ENCODE measurements around the gene GRM1. TPM values are rescaled to one million over a fixed set of nuclear protein-coding genes. Genes with fewer than 3 reads are reported as not detected.

Gene GRM1
- total and polyA plus RNA-seq, 2 of the 4 experiments (the other 2 are of a cell fraction) = not detected

DNA sequence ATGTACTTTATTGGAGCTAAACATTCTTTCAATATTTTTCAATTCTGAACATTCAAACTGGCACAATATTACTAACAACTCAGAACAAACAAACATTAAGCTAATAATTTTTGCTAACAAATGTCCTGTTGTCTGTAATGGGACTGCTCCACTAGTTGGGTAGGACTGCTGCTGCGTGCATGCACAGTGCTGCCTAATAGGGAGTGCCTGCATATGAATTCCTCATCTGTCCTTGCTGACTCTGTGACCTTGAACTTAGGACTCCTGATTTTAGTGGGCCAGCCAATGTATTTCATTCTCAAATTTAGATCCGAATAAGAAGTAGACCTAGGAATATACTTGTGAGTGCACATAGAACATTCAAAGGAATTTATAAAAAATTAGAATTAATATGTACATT is 318.2 kb downstream of the GRM1 start:
- Histone ChIP-seq H4K91ac (ENCODE audit: insufficient read depth, low read depth, low read length) (no peak overlapping the region), H3K4me1 (ENCODE audit: control insufficient read depth, insufficient read depth, low read length) (no peaks in the 10 kb centered on the region), H2BK15ac (ENCODE audit: low read depth, low read length) (no peak overlapping the region), H2BK5ac (ENCODE audit: low read depth, low read length, poor library complexity, severe bottlenecking) (no peak overlapping the region), H2AFZ (replicated peaks; ENCODE audit: low read length, poor library complexity) (no peak overlapping the region), H2BK120ac (ENCODE audit: low read depth, low read length) (no peak overlapping the region), H3K23ac (ENCODE audit: low read depth, low read length) (no peak overlapping the region), H3K9me3 (ENCODE audit: control insufficient read depth, insufficient read depth, low read length) (no peaks in the 10 kb centered on the region), H3K4me3 (ENCODE audit: insufficient read depth, low read depth, low read length) (no peak overlapping the region), H3K56ac (ENCODE audit: extremely low read depth, insufficient read depth, low read length) (no peak overlapping the region), H4K20me1 (ENCODE audit: insufficient read depth, low read length) (no peaks in the 10 kb centered on the region), H3K9ac (ENCODE audit: low read depth, low read length) (no peak overlapping the region), H3K79me1 (ENCODE audit: low read depth in 1 of 2, low read length in 2 of 2) (no peaks in the 10 kb centered on the region), H4K5ac (ENCODE audit: low read depth, low read length) (no peak overlapping the region), H3K18ac (ENCODE audit: low read depth, low read length) (no peak overlapping the region), H3K14ac (replicated peaks; ENCODE audit: low read depth, low read length) (no peak overlapping the region), H3K4me2 (ENCODE audit: low read depth, low read length) (no peak overlapping the region), H2AK9ac (replicated peaks; ENCODE audit: low read depth, low read length, poor library complexity) (no peak overlapping the region), H3K9me1 (ENCODE audit: insufficient read depth, low read length) (no peaks in the 10 kb centered on the region), H2BK20ac (ENCODE audit: low read depth, low read length) (no peak overlapping the region), H3K27ac (ENCODE audit: insufficient read depth, low read length) (no peak overlapping the region), H2AK5ac (ENCODE audit: low read depth, low read length) (no peak overlapping the region), H3K36me3 (ENCODE audit: control insufficient read depth, insufficient read depth, low read length) (no peaks in the 10 kb centered on the region), H4K8ac (ENCODE audit: low read depth in 2 of 2, low read length in 2 of 2) (no peak overlapping the region), H3K4ac (ENCODE audit: low read depth, low read length) (no peak overlapping the region), H3K27me3 (ENCODE audit: control insufficient read depth, insufficient read depth, low read length) (no peaks in the 10 kb centered on the region)
- ChIA-PET POLR2A (ENCODE audit: unreplicated experiment) (no interaction called here), CTCF (interaction anchor here (0.6 kb wide), 1 partner anchor 576 kb away, joined by 3 read pairs; no protein-coding TSS in a partner anchor)
- ATAC-seq (ENCODE audit: low read depth) (no peak), DNase-seq (no peak)
- dilution Hi-C loops (cut with HindIII; ENCODE audit: low sequenced_read_pairs, unreplicated experiment) (no loop called here), in situ Hi-C loops (cut with MboI; ENCODE audit: low sequenced_read_pairs) (no loop called here), intact Hi-C loops (cut with micrococcal nuclease) (no loop called here)
- BruUV-seq (replicated peaks) = no TSS peak
- WGBS, 2 experiments (ENCODE audit: extremely low coverage in 2 of 2, insufficient read length in 1 of 2) = no CpG with 5 or more reads among the region's 2 CpGs
- no peak for TF ChIP-seq CHD1 (IDR thresholded peaks at IDR 0.05; ENCODE audit: low read depth, low read length)
- no peak for TF ChIP-seq RAD21 (IDR thresholded peaks at IDR 0.05; ENCODE audit: low read length)
- no peak for TF ChIP-seq MAZ (IDR thresholded peaks at IDR 0.05; ENCODE audit: borderline replicate concordance, low read depth, low read length)
- TF ChIP-seq, protein P1, sequence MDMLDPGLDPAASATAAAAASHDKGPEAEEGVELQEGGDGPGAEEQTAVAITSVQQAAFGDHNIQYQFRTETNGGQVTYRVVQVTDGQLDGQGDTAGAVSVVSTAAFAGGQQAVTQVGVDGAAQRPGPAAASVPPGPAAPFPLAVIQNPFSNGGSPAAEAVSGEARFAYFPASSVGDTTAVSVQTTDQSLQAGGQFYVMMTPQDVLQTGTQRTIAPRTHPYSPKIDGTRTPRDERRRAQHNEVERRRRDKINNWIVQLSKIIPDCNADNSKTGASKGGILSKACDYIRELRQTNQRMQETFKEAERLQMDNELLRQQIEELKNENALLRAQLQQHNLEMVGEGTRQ (IDR thresholded peaks at IDR 0.05; ENCODE audit: low read depth, low read length) = no peak
- TF ChIP-seq, protein P2, sequence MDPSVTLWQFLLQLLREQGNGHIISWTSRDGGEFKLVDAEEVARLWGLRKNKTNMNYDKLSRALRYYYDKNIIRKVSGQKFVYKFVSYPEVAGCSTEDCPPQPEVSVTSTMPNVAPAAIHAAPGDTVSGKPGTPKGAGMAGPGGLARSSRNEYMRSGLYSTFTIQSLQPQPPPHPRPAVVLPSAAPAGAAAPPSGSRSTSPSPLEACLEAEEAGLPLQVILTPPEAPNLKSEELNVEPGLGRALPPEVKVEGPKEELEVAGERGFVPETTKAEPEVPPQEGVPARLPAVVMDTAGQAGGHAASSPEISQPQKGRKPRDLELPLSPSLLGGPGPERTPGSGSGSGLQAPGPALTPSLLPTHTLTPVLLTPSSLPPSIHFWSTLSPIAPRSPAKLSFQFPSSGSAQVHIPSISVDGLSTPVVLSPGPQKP (IDR thresholded peaks at IDR 0.05; ENCODE audit: borderline replicate concordance, low read depth, low read length) = no peak
- TF ChIP-seq NFE2L2 (IDR thresholded peaks at IDR 0.05; ENCODE audit: low read depth, low read length) = no peak
- no peak for TF ChIP-seq RCOR1 (IDR thresholded peaks at IDR 0.05; ENCODE audit: insufficient replicate concordance, low read length)
- TF ChIP-seq BHLHE40 (IDR thresholded peaks at IDR 0.05; ENCODE audit: low read depth, low read length) = no peak
- TF ChIP-seq MXI1 (IDR thresholded peaks at IDR 0.05; ENCODE audit: borderline replicate concordance, low read depth, low read length) = no peak
- TF ChIP-seq POLR2A (IDR thresholded peaks at IDR 0.05; ENCODE audit: low read depth, low read length) = no peak
- TF ChIP-seq SMC3 (IDR thresholded peaks at IDR 0.05; ENCODE audit: low read depth, low read length) = no peak
- no peak for TF ChIP-seq RFX5 (IDR thresholded peaks at IDR 0.05; ENCODE audit: low read depth, low read length)
- no peak for TF ChIP-seq CEBPB (IDR thresholded peaks at IDR 0.05; ENCODE audit: low read depth, low read length)
- TF ChIP-seq MAFK (IDR thresholded peaks at IDR 0.05; ENCODE audit: low read depth, low read length) = no peak
- no peak for TF ChIP-seq FOS (IDR thresholded peaks at IDR 0.05; ENCODE audit: low read depth, low read length)
- TF ChIP-seq, protein P3, sequence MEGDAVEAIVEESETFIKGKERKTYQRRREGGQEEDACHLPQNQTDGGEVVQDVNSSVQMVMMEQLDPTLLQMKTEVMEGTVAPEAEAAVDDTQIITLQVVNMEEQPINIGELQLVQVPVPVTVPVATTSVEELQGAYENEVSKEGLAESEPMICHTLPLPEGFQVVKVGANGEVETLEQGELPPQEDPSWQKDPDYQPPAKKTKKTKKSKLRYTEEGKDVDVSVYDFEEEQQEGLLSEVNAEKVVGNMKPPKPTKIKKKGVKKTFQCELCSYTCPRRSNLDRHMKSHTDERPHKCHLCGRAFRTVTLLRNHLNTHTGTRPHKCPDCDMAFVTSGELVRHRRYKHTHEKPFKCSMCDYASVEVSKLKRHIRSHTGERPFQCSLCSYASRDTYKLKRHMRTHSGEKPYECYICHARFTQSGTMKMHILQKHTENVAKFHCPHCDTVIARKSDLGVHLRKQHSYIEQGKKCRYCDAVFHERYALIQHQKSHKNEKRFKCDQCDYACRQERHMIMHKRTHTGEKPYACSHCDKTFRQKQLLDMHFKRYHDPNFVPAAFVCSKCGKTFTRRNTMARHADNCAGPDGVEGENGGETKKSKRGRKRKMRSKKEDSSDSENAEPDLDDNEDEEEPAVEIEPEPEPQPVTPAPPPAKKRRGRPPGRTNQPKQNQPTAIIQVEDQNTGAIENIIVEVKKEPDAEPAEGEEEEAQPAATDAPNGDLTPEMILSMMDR (conservative IDR thresholded peaks at IDR 0.05; ENCODE audit: low read depth, low read length) = no peak

All from IMR-90 (cell line).